Mesendoderm (in vitro differentiated cells): ENCODE results near the gene CUX1.
"Not testable (repeated sequence)": the region's sequence is repeated elsewhere in the genome, so short reads cannot be mapped to it uniquely, and the experiment has no call there.

Experiments used
- DNase-seq: peaks from one replicate; pipeline ENCODE4 v3.0.0; 2013
- H2AK5ac ChIP-seq: 2 replicates; pipeline ENCODE4 v1.6.1; 2013; ENCODE audit warnings: low read length, inconsistent platforms
- H2BK120ac ChIP-seq: 2 replicates; pipeline ENCODE4 v1.6.1; 2013; ENCODE audit warnings: low read depth, mild to moderate bottlenecking, low read length, moderate library complexity, mixed read lengths
- H2BK15ac ChIP-seq: replicated peaks from 2 replicates; pipeline ENCODE4 v1.6.1; 2013; ENCODE audit warnings: low read depth, mild to moderate bottlenecking, moderate library complexity
- H2BK5ac ChIP-seq: 2 replicates; pipeline ENCODE4 v1.6.1; 2013; ENCODE audit warnings: low read length, inconsistent platforms
- H3K18ac ChIP-seq: 2 replicates; pipeline ENCODE4 v1.6.1; 2013; ENCODE audit warnings: mild to moderate bottlenecking, low read length, mixed read lengths
- H3K23ac ChIP-seq: one replicate; pipeline ENCODE4 v1.6.1; 2013; ENCODE audit warnings: low read length
- H3K27ac ChIP-seq: 2 replicates; pipeline ENCODE4 v1.5.1; 2013; ENCODE audit warnings: low read depth, mild to moderate bottlenecking, inconsistent platforms, low read length, moderate library complexity
- H3K27me3 ChIP-seq: 2 replicates; pipeline ENCODE4 v1.6.1; 2013; ENCODE audit warnings: low read length, control low read depth, mild to moderate bottlenecking, inconsistent platforms; ENCODE audit not compliant: insufficient read depth, poor library complexity
- H3K36me3 ChIP-seq: 2 replicates; pipeline ENCODE4 v1.6.1; 2013; ENCODE audit warnings: low read length, inconsistent platforms; ENCODE audit not compliant: control insufficient read depth, insufficient read depth
- H3K4ac ChIP-seq: one replicate; pipeline ENCODE4 v1.6.1; 2013; ENCODE audit warnings: low read depth, mild to moderate bottlenecking, low read length, moderate library complexity
- H3K4me1 ChIP-seq: 2 replicates; pipeline ENCODE4 v1.6.1; 2013; ENCODE audit warnings: low read depth, low read length, inconsistent platforms; ENCODE audit not compliant: control insufficient read depth
- H3K4me2 ChIP-seq: 2 replicates; pipeline ENCODE4 v1.6.1; 2013; ENCODE audit warnings: low read length
- H3K4me3 ChIP-seq: 2 replicates; pipeline ENCODE4 v1.5.1; 2013; ENCODE audit warnings: mild to moderate bottlenecking, low read length
- H3K56ac ChIP-seq: one replicate; pipeline ENCODE4 v1.6.1; 2013; ENCODE audit warnings: low read length
- H3K79me1 ChIP-seq: 2 replicates; pipeline ENCODE4 v1.6.1; 2013; ENCODE audit warnings: low read length, inconsistent platforms
- H3K79me2 ChIP-seq: 2 replicates; pipeline ENCODE4 v1.6.1; 2013; ENCODE audit warnings: mild to moderate bottlenecking, low read length; ENCODE audit not compliant: control insufficient read depth, insufficient read depth
- H3K9ac ChIP-seq: 2 replicates; pipeline ENCODE4 v1.6.1; 2013; ENCODE audit warnings: low read length, inconsistent platforms
- H4K5ac ChIP-seq: one replicate; pipeline ENCODE4 v1.6.1; 2013; ENCODE audit warnings: low read length
- H4K8ac ChIP-seq: one replicate; pipeline ENCODE4 v1.6.1; 2013; ENCODE audit warnings: low read depth, mild to moderate bottlenecking, control low read depth, low read length, moderate library complexity
- WGBS: extraction: QIAGEN DNeasy Blood & Tissue Kit; methylation state at CpG from one replicate; pipeline ENCODE4 v1.1.7; 2013; ENCODE audit warnings: low lambda C conversion rate, missing lambda C conversion rate; ENCODE audit not compliant: insufficient coverage; ENCODE audit errors: extremely low coverage; 5-methylcytosine and 5-hydroxymethylcytosine counted together

Gene CUX1

DNA sequence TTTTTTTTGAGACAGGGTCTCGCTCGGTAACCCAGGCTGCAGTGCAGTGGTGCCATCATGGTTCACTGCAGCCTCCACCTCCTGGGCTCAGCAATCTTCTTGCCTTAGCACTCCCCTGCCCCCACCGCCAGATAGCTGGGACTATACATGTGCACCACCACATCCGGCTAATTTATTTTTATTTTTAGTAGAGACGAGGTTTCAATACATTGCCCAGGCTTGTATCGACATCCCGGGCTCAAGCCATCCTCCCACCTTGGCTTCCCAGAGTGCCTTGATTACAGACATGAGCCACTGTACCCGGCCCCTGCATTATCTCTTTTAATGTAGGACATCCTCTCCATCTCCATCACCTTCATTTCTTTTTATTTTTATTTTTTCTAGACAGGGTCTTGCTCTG lies 213.3 kb downstream of the CUX1 start:
- WGBS, result no CpG with 5 or more reads among the region's 8 CpGs
- Histone ChIP-seq H2BK120ac (no peak overlapping the region), H3K4me3 (no peak overlapping the region), H3K36me3 (no peaks in the 10 kb centered on the region), H4K5ac (no peak overlapping the region), H2BK15ac (no peak overlapping the region), H3K27me3 (no peaks in the 10 kb centered on the region), H3K9ac (no peak overlapping the region), H3K56ac (no peak overlapping the region), H3K18ac (no peak overlapping the region), H2AK5ac (no peak overlapping the region), H3K23ac (no peak overlapping the region), H3K4me2 (no peak overlapping the region), H4K8ac (no peak overlapping the region), H2BK5ac (no peak overlapping the region), H3K4ac (no peak overlapping the region), H3K79me2 (no peaks in the 10 kb centered on the region), H3K79me1 (peaks cover 3% of the 10 kb centered on the region), H3K27ac (no peak overlapping the region), H3K4me1 (no peaks in the 10 kb centered on the region)
- no peak for DNase-seq

GRCh38 chr7:102036958-102037357 lies 219.5 kb downstream of the CUX1 start:
- Histone ChIP-seq H4K8ac (no peak overlapping the region), H3K9ac (no peak overlapping the region), H3K27me3 (no peaks in the 10 kb centered on the region), H3K56ac (no peak overlapping the region), H2BK120ac (no peak overlapping the region), H3K4me1 (no peaks in the 10 kb centered on the region), H3K4me2 (no peak overlapping the region), H3K23ac (no peak overlapping the region), H3K79me2 (no peaks in the 10 kb centered on the region), H4K5ac (no peak overlapping the region), H2BK15ac (no peak overlapping the region), H3K4ac (no peak overlapping the region), H2BK5ac (no peak overlapping the region), H3K79me1 (peaks cover 3% of the 10 kb centered on the region), H3K27ac (no peak overlapping the region), H3K4me3 (no peak overlapping the region), H3K18ac (no peak overlapping the region), H3K36me3 (no peaks in the 10 kb centered on the region), H2AK5ac (no peak overlapping the region)
- WGBS, result no CpG with 5 or more reads among the region's 5 CpGs
- no peak for DNase-seq

- DNase-seq, result no peak
- H3K79me2 ChIP-seq, result no peaks in the 10 kb centered on the region
- no CpG with 5 or more reads among the region's 11 CpGs for WGBS
Measured at GRCh38 chr7:102039706-102040105, 222.3 kb downstream of the CUX1 start.

GRCh38 chr7:102040569-102040968 lies 223.1 kb downstream of the CUX1 start:
- no peak overlapping the region for H2BK5ac ChIP-seq
- no peak overlapping the region for H3K4me3 ChIP-seq
- peaks cover 6% of the 10 kb centered on the region for H3K79me1 ChIP-seq
- H2BK15ac ChIP-seq, result no peak overlapping the region
- H3K27me3 ChIP-seq, result no peaks in the 10 kb centered on the region
- no peak for DNase-seq
- no peaks in the 10 kb centered on the region for H3K79me2 ChIP-seq
- no peak overlapping the region for H3K27ac ChIP-seq
- H3K4ac ChIP-seq, result no peak overlapping the region
- WGBS, result no CpG with 5 or more reads among the region's 11 CpGs
- no peak overlapping the region for H4K8ac ChIP-seq
- H3K9ac ChIP-seq, result no peak overlapping the region
- H3K18ac ChIP-seq, result peak overlapping the region; percentile 47
- no peak overlapping the region for H3K4me2 ChIP-seq
- no peak overlapping the region for H4K5ac ChIP-seq
- H2AK5ac ChIP-seq, result no peak overlapping the region
- no peak overlapping the region for H3K56ac ChIP-seq
- no peaks in the 10 kb centered on the region for H3K36me3 ChIP-seq
- no peak overlapping the region for H2BK120ac ChIP-seq
- H3K23ac ChIP-seq, result no peak overlapping the region
- H3K4me1 ChIP-seq, result no peaks in the 10 kb centered on the region

More at GRCh38 chr7:102039706-102040105, 222.3 kb downstream of the CUX1 start:
- no peak overlapping the region for H3K4ac ChIP-seq
- H4K5ac ChIP-seq, result no peak overlapping the region
- H3K56ac ChIP-seq, result no peak overlapping the region
- no peaks in the 10 kb centered on the region for H3K4me1 ChIP-seq
- no peak overlapping the region for H4K8ac ChIP-seq
- no peak overlapping the region for H3K9ac ChIP-seq
- no peaks in the 10 kb centered on the region for H3K27me3 ChIP-seq
- H2BK15ac ChIP-seq, result no peak overlapping the region
- H2BK120ac ChIP-seq, result no peak overlapping the region
- no peak overlapping the region for H3K27ac ChIP-seq
- H2AK5ac ChIP-seq, result no peak overlapping the region
- no peak overlapping the region for H3K4me3 ChIP-seq
- no peak overlapping the region for H2BK5ac ChIP-seq
- H3K4me2 ChIP-seq, result no peak overlapping the region
- H3K23ac ChIP-seq, result no peak overlapping the region
- peaks cover 5% of the 10 kb centered on the region for H3K79me1 ChIP-seq
- H3K36me3 ChIP-seq, result no peaks in the 10 kb centered on the region
- H3K18ac ChIP-seq, result no peak overlapping the region

DNA sequence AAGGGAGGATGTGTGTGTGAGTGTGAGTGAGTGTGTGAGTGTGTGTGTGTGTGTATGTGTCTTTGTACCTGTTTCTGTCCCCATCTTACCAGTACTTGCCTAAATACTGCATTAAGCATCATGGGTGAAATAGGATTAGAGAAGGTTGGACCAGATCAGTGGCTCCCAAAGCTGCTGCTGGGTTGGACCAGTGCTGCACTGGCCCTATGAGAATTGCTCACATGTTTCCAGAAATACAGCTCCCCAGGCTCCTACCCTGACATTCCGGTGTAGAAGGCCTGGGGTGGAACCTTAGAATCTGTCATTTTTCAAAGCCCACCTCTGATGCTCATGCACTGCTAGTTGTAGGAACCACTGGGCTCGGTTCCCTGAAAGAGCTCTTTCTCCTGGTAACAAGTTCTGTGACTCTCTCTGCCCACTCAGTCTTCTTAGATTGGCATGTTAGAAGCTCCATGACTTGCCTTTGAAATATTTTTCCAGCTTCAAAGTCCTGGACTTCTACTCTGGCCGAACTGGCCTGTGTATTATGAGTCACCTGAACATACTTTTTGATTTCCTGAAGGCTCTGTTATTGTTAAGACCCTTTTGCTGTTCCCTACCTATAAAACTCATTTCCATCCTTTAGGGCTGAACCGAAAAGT lies 224.7 kb downstream of the CUX1 start:
- no CpG with 5 or more reads among the region's 4 CpGs for whole genome bisulfite sequencing
- DNase-seq, result no peak

GRCh38 chr7:102042796-102043195 lies 225.4 kb downstream of the CUX1 start:
- H2BK120ac ChIP-seq, DNase-seq, H3K4me3 ChIP-seq, H2BK5ac ChIP-seq, H3K27ac ChIP-seq, H3K27me3 ChIP-seq, H3K9ac ChIP-seq, H3K36me3 ChIP-seq, H3K79me2 ChIP-seq, H3K4me1 ChIP-seq, H3K23ac ChIP-seq, H3K18ac ChIP-seq, H3K4me2 ChIP-seq, H4K8ac ChIP-seq, H3K4ac ChIP-seq, H4K5ac ChIP-seq, H3K56ac ChIP-seq, H2BK15ac ChIP-seq, H2AK5ac ChIP-seq: not testable (repeated sequence)
- peaks cover 16% of the 10 kb centered on the region for H3K79me1 ChIP-seq
- no CpG with 5 or more reads among the region's 9 CpGs for WGBS

More for the DNA sequence above, 224.7 kb downstream of the CUX1 start:
- Histone ChIP-seq H4K5ac (no peak overlapping the region), H2BK5ac (no peak overlapping the region), H3K79me2 (peaks cover 7% of the 10 kb centered on the region), H3K23ac (no peak overlapping the region), H3K4ac (no peak overlapping the region), H3K36me3 (no peaks in the 10 kb centered on the region), H3K27ac (no peak overlapping the region), H3K56ac (no peak overlapping the region), H4K8ac (no peak overlapping the region), H2BK120ac (no peak overlapping the region), H3K4me2 (no peak overlapping the region), H3K4me3 (no peak overlapping the region), H2AK5ac (no peak overlapping the region), H3K79me1 (peaks cover 14% of the 10 kb centered on the region), H3K27me3 (no peaks in the 10 kb centered on the region), H3K9ac (no peak overlapping the region), H3K18ac (no peak overlapping the region), H2BK15ac (no peak overlapping the region), H3K4me1 (no peaks in the 10 kb centered on the region)
